DMS53 (cell line): ENCODE measurements around the gene LRRFIP2.
"Not testable (repeated sequence)": the region's sequence is repeated elsewhere in the genome, so short reads cannot be mapped to it uniquely, and the experiment has no call there.

Experiments used
- DNase-seq: peaks from one replicate; lab custom pipeline; 2025; lab: John Stamatoyannopoulos, UW

LRRFIP2 gene

DNA sequence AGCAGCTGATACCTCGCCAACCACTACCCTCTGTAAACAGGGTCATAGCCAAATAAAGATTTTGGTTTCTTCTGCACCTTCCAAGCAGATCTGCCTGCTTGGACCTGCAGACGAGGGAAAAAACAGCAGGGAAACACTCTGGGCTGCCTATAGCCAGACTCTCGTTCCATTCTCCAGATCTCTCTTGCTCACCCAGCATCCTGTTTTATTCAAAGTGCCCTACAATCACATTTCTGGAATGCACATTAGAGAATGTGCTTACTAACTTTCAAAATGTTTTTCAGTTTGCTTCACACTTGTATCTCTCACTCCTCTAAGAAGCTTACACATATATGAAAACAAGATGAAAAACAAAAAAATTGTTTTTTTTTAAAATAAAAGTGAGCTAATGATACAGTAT lies 109.6 kb downstream of the LRRFIP2 start:
- DNase-seq: no peak

DNA sequence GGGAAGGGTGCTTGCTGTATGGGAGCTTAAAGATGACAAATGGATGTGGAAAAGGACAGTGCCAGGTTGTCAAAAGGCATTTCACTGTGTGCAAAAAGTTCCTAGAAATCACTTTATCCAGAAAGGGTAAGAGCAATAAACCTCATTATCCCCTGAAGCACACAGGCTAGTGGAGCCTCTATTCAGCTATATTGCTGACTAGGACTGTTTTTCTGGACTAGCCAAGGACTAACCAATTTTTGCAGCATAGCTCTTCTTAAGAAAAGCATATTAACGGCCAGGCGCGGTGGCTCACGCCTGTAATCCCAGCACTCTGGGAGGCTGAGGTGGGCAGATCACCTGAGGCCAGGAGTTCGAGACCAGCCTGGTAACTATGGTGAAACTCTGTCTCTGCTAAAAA lies 116.3 kb downstream of the LRRFIP2 start:
- no peak for DNase-seq

DNA sequence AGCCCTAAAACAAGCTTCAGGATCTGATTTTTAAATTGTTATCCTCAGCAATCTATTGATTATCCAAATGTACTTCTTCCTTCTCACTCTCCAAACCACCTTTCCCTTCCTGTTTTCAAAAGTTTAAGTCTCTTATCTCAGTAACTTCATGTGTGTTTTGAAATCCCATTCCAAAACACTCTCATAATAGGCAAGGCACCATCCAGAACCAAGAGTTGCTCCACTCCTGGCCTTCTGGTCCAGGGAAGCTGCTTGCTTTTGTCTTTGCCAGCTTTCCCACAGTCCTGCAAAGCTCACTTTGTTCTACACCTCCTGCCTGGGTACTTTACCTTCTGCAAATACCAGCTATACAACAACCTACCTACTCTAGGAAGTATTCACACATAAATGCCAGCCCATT lies 117.6 kb downstream of the LRRFIP2 start:
- DNase-seq: no peak

DNA sequence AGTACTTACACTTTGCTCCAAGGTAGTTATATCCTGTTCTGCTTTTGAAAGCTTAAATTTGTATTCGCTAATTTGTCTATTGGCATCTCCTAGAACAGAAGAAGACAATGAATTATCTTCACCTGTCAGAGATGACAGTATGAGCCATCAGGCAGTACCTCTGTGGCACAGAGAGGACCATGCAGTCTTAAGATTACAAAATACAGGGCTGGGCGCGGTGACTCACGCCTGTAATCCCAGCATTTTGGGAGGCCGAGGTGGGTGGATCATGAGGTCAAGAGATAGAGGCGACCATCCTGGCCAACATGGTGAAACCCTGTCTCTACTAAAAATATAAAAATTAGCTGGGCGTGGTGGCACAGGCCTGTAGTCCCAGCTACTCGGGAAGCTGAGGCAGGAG lies 119.3 kb downstream of the LRRFIP2 start:
- DNase-seq: not testable (repeated sequence)

DNA sequence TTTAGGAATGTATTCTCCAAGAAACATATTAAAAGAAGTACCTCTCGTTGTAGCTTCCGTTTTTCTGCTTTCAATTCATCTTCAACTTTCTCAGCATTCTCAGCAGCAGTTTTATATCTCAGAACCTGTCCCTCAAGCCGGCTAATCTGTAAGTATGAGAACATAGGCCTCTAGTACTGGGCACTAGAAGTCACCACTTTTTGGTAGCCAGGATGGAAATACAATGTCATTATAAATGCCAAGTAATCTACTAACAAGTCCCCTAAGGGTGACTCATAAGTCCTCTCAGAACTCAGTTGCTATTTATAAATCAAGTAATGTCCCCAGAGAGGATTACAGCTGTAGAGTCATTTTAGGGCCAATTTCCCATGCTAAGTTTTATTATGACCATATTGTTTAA lies 120.0 kb downstream of the LRRFIP2 start:
- DNase-seq: no peak

DNA sequence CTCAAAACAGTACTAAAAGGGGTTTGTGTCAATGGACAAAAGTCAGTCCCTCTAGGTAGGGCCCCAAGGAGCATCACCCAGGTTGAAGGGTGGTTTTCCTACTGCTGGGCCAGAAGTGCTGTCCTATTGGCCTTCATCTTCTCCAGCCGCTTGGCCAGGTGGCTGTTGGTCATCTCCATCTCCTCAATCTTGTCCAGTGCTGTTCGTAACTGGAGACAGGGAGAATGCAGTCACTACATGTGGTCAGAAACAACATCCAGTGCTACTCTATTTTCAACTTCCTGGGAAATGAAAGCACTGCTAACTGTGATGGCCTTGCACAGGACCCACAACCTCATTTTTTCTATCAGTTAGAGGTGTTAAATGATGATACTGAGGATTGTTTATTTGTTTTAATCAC lies 120.6 kb downstream of the LRRFIP2 start:
- no peak for DNase-seq

DNA sequence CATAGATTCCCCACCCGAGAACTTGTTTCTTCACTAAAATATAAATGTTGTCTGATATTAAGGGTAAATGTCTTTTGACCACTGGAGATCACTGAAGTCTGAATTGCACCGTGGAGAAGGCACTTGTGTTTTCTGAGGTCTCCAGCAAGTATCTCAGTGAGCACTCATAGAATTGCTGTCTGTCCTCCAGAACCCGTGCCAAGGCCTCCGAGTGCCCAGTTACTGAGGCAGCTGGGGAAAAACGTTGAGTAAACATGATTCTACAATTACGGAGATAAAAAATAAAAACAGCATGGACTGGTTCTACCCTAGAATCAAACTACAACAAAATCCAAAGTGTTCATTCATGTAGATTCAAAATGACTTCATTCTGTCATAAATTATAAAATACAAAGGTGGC lies 121.0 kb downstream of the LRRFIP2 start:
- DNase-seq: no peak

DNA sequence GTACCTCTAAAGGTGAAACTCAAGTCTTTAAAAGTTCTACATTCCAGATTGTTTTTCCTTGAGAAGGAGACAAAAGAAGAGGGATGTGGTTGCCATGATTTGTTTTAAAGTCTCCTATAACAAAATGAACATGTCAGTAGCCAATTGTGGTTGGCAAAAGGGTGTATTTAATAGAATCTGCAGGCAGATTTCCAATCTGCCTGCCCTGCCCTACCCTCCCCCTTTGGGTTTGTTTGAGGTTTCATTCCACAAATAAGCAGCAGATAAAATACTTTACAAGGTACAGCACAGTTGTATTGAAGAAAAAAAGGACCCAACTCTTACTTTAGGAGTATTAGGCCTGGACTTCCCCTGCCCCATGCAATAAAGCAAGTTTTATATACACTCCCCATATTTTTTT lies 121.5 kb downstream of the LRRFIP2 start:
- no peak for DNase-seq

DNA sequence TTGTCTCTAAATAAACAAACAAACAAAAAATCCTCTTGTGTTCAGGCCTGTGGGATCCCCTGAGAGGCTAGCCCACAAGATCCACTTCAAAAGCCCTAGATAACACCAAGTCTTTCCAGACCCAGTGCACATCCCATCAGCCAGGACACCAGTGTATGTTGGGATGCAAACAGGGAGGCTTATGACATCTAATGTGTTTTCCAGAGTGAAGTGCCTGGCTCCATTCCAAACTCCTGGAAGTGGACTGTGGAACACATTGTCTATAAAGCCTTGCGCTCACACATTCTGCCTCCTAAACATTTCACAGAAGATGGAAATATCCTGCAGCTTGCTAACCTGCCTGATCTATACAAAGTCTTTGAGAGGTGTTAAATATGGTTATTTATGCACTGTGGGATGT lies 124.1 kb downstream of the LRRFIP2 start:
- DNase-seq: peak; percentile 3

DNA sequence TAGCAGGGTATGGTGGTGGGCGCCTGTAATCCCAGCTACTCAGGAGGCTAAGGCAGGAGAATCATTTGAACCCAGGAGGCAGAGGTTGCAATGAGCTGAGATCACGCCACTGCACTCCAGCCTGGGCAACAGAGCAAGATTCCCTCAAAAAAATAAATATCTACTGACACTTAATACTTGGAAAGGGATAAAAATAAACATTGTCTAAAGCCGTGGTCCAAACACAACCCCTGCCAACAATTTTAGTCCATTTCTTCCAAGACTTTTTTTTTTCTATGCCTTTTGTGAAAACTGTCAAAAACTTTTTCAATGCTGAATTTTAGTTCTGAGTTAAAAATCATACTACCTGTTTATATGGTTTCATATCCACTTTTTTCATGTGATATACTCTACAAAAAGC lies 131.7 kb downstream of the LRRFIP2 start:
- DNase-seq: not testable (repeated sequence)

DNA sequence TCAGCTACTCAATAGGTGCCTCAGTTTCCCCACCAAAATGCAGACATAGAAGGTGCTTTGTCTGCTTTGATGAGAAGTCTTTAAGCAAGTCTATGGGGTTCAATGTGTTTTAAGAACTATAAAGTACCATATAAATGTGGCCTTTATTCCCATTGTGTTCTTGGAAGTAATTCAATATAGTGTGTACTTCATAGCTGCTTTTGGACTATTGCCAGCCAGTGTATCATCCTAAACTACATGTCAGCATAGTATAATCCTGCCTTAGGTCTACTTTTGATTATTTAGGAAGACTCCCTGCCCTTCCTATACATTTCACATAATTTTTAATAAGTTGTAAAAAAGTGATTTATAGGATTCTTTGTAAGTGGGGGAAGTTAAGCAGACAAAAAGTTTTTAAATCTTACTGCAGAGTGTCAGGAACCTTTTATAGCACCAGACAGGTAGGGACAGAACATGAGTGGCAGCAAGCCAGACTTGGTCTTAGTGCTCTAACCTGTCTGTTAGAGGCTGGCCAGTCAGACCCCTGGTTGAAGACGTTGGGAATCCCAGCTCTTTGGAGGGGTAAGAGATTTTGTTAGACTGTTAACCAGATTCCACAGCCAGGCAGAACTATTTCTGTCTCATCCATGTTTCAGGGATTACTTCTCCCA lies 132.7 kb downstream of the LRRFIP2 start:
- DNase-seq: no peak

DNA sequence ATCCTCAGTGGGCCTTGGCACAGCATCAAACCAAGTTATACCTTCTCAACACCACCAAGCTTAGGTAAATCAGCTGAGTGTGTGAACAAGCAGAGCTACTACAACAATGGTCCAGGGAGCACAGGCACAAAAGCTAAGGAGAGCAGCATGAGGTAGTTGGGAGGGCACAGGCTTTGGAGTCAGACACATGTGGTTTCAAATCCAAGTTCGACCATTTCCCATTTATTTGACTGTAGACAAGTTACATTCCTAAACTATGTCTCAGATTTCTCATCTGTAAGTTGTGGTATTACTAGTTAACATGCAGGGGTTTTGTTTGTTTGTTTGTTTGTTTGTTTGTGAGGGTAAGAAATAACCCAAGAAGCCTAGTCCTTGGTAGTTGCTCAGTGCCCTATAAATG lies 134.2 kb downstream of the LRRFIP2 start:
- DNase-seq: no peak

DNA sequence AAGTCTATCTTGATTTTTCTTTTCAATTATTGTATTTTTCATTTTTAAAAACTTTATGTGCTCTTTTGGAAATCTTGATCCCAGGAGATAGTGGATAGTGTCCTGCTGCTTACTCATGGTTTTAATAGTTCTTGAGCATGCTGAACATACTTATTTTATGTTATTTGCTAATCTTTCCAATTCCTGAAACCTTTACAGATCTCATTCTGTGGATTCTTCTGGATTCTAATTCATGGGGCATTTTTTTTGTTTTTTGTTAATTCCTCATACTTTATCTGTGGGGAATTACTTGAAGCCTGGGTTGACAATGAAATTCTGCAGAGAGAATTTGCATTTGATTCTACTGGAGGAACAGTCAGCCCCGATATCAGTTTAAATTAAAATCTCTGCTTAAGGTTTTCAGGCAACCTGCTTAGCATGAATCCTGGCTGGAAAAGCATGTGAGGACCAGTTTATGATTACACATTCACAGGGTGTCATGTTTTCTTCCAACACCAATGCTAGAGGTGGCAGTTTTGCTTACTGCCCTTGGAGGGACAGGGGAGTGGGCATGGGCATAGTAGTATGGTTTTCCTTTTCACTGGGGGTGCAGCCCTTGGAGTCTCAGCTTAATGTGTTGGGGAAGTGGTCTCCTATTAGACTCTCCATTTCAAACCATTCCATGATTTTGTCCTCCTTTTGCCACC lies 135.1 kb downstream of the LRRFIP2 start:
- DNase-seq: no peak

DNA sequence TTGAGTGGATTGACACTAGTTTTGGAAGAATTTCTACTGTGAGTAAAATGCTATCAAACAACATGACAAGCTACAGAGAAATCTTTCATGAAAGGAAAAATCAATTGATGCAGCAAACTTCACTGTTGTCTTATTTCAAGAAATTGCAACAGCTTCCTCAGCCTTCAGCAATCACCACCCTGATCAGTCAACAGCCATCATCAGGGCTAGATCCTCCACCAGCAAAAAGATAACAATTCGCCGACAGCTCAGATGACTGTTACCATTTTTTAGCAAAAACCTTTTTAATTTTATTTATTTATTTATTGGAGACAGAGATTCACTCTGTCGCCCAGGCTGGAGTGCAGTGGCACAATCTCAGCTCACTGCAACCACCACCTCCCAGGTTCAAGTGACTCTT lies 137.0 kb downstream of the LRRFIP2 start:
- DNase-seq: no peak

DNA sequence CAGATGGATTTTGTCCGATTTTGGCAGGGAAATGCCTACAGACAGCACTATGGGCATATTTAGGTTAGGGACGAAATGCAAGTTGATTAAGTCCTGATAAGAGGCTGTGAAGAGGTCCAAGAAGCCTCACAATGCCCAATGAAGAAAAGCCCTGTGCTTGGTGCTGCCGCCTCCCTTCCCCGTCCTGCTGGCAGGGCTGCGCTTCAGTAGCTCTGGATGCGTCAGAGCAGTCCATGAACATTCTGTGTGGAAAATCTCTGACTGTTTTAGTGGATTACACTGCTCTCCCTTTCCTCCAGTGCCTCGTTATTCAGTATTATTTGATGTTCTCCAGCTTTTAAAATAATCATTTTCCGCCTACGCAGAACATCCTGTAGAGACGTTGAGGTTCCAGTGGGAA lies 141.4 kb downstream of the LRRFIP2 start:
- no peak for DNase-seq

DNA sequence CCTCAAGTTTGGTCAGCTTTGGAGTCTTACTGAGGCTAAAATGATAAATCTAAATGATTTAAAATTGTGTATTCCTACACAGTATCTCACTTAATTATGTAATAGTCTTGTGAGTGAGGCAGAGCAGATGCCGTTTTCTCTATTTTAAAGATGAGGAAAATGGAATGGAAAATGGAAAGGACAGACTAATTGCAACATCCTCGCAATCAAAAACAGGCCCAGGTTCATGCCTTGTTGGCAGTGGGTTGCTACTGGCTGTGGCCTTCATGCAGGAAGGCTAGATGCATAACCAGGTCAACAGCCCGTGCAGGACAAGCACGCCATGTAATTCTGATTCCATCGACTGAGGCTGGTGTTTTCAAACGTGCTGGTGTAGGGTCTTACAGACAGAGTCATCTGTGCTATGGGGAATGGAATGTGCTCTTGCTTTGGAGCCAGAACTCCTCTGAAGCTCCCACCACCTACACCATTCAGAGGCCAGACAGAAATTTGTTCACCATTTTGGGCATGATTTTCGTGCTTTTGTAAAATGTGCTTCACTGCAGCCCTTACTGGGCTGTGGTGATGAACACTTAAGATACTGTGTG lies 143.2 kb downstream of the LRRFIP2 start:
- DNase-seq: no peak

DNA sequence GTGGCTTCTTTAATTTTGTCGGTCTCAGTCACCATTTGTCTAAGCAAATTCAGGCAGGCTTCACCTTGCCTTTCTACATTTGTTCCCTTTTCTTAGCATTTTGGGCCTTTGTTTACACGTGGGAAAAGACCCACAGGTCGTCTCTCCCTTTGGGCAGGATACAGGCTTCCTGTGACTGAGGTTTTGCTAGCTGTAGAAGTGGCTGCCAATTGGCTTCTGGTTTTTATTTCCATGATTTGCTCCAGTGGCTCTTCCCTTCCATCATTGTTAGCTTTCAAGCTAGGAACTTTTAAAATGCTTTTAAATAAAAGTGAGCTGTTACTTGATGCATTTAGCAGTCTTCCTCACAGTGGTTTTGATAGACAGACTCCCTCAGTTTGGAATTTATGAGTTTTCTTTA lies 143.8 kb downstream of the LRRFIP2 start:
- DNase-seq: no peak

DNA sequence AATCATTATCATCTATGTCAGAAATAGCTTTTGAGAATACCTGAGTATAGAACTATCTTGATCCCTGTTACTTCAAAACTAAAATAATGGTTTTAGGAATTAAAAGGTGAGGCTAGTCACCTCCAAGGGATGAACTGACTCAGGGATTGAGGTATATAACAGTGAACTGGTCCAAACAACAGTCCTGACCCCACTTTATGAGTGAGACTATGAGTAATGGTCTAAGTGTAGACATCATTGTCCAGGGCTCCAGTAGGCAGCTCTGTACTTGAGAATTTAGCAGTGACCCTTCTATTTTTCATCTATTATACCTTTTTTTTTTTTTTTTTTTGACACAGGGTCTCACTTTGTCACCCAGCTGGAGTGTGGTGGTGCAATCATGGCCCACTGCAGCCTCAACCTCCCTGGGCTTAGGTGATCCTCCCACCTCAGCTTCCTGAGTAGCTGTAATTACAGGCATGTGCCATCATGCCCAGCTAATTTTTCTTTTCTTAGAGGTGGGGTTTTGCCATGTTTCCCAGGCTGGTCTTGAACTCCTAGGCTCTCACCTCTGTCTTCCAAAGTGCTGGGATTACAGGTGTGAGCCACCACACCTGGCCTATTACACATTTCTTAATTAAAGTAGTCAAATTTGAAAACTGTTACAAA lies 144.7 kb downstream of the LRRFIP2 start:
- DNase-seq: no peak

DNA sequence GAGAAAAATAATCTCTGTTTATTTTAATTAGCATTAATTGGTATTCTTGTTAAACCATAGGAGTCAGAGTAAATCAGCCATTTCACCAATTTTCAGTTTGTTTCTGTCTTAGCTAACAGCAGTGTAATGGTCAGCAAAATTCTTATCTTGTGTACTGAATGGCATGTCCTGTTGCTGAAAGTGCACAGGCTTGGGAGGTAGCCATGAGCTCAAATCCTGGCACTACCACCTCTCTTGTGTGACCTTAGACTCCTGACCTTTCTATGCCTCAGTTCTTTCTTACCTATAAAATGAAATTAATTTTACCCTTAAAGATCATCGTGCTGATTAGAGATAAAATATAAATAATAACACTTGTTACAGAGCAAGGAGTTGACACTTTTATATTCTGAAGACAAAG lies 145.3 kb downstream of the LRRFIP2 start:
- DNase-seq: no peak

DNA sequence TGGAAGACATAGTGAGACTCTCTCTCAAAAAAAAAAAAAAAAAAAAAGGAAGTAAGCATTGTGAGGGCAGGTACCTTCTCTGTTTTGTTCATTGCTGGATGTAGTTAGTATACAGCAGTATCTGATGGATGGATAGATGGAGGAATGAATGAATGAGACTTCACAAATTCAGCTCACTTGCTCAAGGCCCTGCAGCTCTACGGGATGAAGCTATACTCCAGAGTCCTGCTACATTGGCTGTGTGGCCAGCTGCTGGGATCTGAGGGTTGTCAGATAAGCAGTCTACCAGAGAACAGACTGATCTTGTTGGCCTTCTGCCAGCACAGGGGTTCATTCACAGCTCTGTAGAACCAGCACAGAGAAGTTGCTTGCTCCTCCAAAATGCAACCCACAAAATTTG lies 146.1 kb downstream of the LRRFIP2 start:
- no peak for DNase-seq

DNA sequence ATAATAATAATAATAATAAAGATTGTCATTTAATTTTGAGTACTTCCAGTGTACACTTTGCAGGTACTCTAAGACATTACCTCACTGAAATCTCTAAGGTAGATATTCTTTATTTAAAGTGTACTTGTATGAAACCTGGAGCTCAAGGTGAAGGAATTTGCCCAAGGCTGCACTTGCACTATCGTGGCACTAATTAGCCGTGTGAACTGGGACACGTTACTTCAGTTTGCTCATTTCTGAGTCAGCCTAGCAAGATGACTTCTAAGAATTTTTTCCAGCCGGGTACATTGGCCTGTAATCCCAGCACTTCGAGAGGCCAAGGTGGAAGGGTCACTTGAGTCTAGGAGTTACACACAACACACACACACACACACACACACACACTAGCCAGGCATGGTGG lies 147.5 kb downstream of the LRRFIP2 start:
- DNase-seq: no peak

DNA sequence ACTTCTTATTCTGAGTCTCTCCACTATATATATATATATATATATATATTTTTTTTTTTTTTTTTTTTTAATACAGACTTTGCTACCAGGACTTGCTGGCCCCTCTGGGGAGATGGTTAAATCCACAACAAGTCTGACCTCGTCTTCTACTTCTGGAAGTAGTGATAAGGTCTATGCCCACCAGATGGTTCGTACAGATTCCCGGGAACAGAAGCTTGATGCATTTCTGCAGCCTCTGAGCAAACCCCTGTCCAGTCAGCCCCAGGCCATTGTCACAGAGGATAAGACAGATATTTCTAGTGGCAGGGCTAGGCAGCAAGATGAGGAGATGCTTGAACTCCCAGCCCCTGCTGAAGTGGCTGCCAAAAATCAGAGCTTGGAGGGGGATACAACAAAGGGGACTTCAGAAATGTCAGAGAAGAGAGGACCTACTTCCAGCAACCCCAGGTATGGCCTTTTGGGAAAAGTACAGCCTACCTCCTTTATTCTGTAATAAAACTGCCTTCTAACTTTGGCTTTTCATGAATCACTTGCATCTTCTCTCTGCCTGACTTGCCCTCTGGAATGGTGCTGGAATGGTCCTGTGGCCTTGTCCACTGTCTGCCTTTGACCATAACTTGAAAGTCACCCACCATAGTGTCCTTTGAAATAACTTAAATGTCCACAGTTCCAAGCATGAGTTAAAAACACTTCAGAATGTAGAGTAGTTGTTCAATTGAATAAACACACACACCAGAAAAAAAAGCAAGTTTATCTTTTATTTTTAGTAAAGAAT lies 148.6 kb downstream of the LRRFIP2 start:
- no peak for DNase-seq
